ENCODE data around the gene GALNT7. TPM values are rescaled to one million over a fixed set of nuclear protein-coding genes. Genes with fewer than 3 reads are reported as not detected.

The GALNT7 gene
- total RNA-seq, 2 donors from 2014 or later, result 12.5 to 13.7 TPM

- Mint-ChIP-seq H3K4me1 (peaks cover 3% of the 10 kb centered on the region), H3K27ac (no peak overlapping the region), H3K36me3 (ENCODE audit: low read depth) (no peaks in the 10 kb centered on the region), H3K27me3 (no peaks in the 10 kb centered on the region), H3K4me3 (no peak overlapping the region)
- no peak for DNase-seq
- no peaks in the 10 kb centered on the region for H3K9me3 ChIP-seq (ENCODE audit: control insufficient read depth, low read length, poor library complexity, severe bottlenecking)
- ATAC-seq, result no peak
Measured at GRCh38 chr4:173293663-173294062, 125.1 kb downstream of the GALNT7 start.

DNA sequence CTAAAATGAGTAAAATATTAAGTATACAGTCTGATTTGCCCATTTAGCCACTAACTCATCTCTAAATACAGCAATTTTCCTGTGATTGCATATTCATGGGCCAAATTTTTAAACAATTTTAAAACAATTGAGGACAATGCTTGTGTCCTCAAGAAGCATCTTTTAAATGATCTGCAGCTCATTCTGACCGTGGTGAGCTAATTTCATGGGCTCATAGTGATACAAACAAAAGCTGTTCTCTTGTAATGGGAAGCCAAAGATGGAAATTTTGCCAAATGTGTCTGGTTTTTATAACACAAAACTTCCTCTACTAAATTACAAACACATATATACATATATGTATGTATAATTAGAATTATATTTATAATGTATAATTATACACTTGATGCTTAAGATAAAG, 125.8 kb downstream of the GALNT7 start:
- peaks cover 2% of the 10 kb centered on the region for H3K36me3 Mint-ChIP-seq (ENCODE audit: low read depth)
- ATAC-seq, result no peak
- no peaks in the 10 kb centered on the region for H3K4me1 Mint-ChIP-seq
- no peak overlapping the region for H3K4me3 Mint-ChIP-seq
- H3K27ac Mint-ChIP-seq, result no peak overlapping the region
- H3K9me3 ChIP-seq (ENCODE audit: control insufficient read depth, low read length, poor library complexity, severe bottlenecking), result no peaks in the 10 kb centered on the region
- DNase-seq, result no peak
- H3K27me3 Mint-ChIP-seq, result no peaks in the 10 kb centered on the region

GRCh38 chr4:173301518-173302201, 133.0 kb downstream of the GALNT7 start:
- Mint-ChIP-seq H3K36me3 (ENCODE audit: low read depth) (peaks cover 4% of the 10 kb centered on the region), H3K4me1 (peaks cover 2% of the 10 kb centered on the region), H3K4me3 (no peak overlapping the region), H3K27me3 (no peaks in the 10 kb centered on the region), H3K27ac (no peak overlapping the region)
- no peaks in the 10 kb centered on the region for H3K9me3 ChIP-seq (ENCODE audit: control insufficient read depth, low read length, poor library complexity, severe bottlenecking)
- ATAC-seq (peak; percentile 30), DNase-seq (no peak)

DNA sequence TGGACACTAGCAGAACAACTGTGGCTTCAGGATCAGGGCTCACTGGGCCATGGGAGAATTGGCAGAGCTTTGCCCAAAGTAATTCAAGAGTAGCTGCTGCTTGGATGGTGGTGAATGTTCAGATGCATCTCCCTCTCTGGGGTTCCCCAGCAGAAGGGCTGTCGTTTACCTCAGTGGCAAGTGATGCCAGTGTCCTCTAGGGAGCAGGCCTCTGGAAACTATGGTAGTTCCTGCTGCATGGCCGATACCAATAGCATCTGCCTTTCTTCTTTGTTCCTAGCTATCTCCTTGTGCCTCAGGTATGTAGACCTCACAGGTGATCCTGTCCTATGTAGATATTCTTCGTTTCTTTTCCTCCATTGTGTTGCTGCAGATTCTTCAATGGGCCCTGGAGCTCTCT, 139.2 kb downstream of the GALNT7 start:
- Mint-ChIP-seq H3K27ac (no peak overlapping the region), H3K4me1 (peaks cover 9% of the 10 kb centered on the region), H3K4me3 (no peak overlapping the region), H3K36me3 (ENCODE audit: low read depth) (peaks cover 10% of the 10 kb centered on the region), H3K27me3 (no peaks in the 10 kb centered on the region)
- no peak for ATAC-seq
- no peak for DNase-seq
- no peaks in the 10 kb centered on the region for H3K9me3 ChIP-seq (ENCODE audit: control insufficient read depth, low read length, poor library complexity, severe bottlenecking)

- Mint-ChIP-seq H3K4me1 (peaks cover 9% of the 10 kb centered on the region), H3K27me3 (no peaks in the 10 kb centered on the region), H3K36me3 (ENCODE audit: low read depth) (peaks cover 7% of the 10 kb centered on the region), H3K27ac (no peak overlapping the region), H3K4me3 (no peak overlapping the region)
- ATAC-seq (no peak), DNase-seq (no peak)
- no peaks in the 10 kb centered on the region for H3K9me3 ChIP-seq (ENCODE audit: control insufficient read depth, low read length, poor library complexity, severe bottlenecking)
Measured at GRCh38 chr4:173311368-173311767, 142.8 kb downstream of the GALNT7 start.

DNA sequence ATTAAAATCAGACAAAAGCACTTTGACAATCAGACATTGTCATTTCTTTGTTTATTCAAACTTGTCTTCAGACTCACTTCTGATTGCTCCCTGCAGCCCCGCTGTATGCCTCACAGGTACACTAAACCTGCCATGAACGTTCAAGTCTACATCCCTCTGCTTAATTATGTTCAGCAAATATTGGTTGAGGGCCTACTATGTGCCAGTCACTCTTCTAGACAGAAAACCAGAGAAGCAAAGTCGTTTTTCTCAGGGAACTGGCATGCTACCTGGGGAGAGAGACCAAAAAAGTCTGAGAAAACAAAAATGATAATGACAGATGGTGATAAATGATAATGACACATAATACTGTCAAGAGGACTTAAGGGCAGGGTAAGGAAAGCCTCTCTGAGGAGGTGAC, 146.1 kb downstream of the GALNT7 start:
- no peak overlapping the region for H3K4me3 Mint-ChIP-seq
- H3K27ac Mint-ChIP-seq, result no peak overlapping the region
- H3K4me1 Mint-ChIP-seq, result peaks cover 9% of the 10 kb centered on the region
- H3K36me3 Mint-ChIP-seq (ENCODE audit: low read depth), result peaks cover 5% of the 10 kb centered on the region
- no peaks in the 10 kb centered on the region for H3K27me3 Mint-ChIP-seq
- no peaks in the 10 kb centered on the region for H3K9me3 ChIP-seq (ENCODE audit: control insufficient read depth, low read length, poor library complexity, severe bottlenecking)
- ATAC-seq (no peak), DNase-seq (no peak)

- no peaks in the 10 kb centered on the region for H3K9me3 ChIP-seq (ENCODE audit: control insufficient read depth, low read length, poor library complexity, severe bottlenecking)
- H3K27ac Mint-ChIP-seq, result no peak overlapping the region
- ATAC-seq (no peak), DNase-seq (no peak)
- no peaks in the 10 kb centered on the region for H3K27me3 Mint-ChIP-seq
- no peak overlapping the region for H3K4me3 Mint-ChIP-seq
- peaks cover 4% of the 10 kb centered on the region for H3K36me3 Mint-ChIP-seq (ENCODE audit: low read depth)
- H3K4me1 Mint-ChIP-seq, result peaks cover 7% of the 10 kb centered on the region
Measured at GRCh38 chr4:173316060-173316459, 147.4 kb downstream of the GALNT7 start.

DNA sequence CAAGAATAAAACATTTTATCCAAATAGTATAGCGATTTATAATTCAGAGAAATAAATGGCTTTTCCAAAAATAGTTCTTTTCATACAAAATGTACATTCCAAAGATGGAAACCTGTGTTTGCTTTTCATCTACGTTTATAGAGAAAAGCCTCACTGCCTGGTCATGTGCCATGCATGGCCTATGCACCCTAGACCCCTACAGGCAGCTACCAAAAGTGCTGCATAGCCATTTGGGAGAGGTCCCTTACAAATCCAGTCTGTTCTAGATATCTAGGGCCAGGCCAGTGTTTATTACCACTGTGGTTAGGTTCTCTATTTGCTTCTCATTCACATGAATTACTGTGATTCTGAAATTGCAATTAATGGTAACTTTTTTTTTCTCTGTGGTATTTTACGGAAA, 148.4 kb downstream of the GALNT7 start:
- Mint-ChIP-seq H3K4me1 (peaks cover 4% of the 10 kb centered on the region), H3K36me3 (ENCODE audit: low read depth) (peaks cover 5% of the 10 kb centered on the region), H3K27me3 (no peaks in the 10 kb centered on the region), H3K27ac (no peak overlapping the region), H3K4me3 (no peak overlapping the region)
- H3K9me3 ChIP-seq (ENCODE audit: control insufficient read depth, low read length, poor library complexity, severe bottlenecking), result no peaks in the 10 kb centered on the region
- DNase-seq (no peak), ATAC-seq (peak; percentile 37)

DNA sequence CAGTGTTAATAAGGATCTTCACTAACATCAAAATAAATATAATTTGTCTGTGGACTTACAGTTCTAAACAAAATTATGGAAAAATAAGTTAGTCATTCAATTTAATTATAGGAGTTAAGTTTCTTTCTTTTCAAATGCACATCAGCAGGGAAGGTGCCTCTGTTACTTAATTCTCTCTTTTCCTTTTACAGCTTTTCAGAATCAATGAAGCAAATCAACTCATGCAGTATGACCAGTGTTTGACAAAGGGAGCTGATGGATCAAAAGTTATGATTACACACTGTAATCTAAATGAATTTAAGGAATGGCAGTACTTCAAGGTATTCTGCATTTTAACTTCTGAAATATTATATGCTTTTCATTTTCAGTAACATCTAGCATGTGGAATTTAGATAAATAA, 149.6 kb downstream of the GALNT7 start:
- H3K4me1 Mint-ChIP-seq, result peaks cover 2% of the 10 kb centered on the region
- H3K9me3 ChIP-seq (ENCODE audit: control insufficient read depth, low read length, poor library complexity, severe bottlenecking), result no peaks in the 10 kb centered on the region
- ATAC-seq (no peak), DNase-seq (no peak)
- peaks cover 3% of the 10 kb centered on the region for H3K36me3 Mint-ChIP-seq (ENCODE audit: low read depth)
- H3K27me3 Mint-ChIP-seq, result no peaks in the 10 kb centered on the region
- no peak overlapping the region for H3K27ac Mint-ChIP-seq
- no peak overlapping the region for H3K4me3 Mint-ChIP-seq

DNA sequence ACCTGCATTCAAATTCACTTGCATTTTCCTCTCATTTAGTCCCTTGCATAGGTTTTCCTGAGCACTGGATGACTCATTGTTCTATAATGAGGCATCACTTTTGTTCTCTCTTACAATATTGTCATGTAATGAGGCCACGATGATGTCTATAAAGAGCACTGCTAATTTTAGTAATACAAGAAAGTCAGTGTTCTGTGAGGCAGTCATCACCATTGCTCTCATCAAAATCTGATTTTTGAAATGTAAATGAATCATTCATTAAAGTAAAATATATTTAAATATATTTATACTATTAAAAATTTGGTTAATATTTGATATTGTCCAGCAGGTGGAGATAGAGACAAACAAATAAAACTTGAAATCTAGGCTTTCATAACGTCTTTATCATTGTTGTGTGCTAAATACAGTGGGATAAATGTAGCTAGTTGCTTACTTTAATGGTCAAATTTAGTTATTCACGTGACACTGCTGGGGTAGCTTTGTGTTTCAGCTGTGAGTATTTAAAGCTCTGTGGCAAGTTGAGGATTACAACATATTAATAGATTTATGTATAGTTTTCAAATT, 150.1 kb downstream of the GALNT7 start:
- Mint-ChIP-seq H3K27me3 (no peaks in the 10 kb centered on the region), H3K4me1 (peaks cover 2% of the 10 kb centered on the region), H3K27ac (no peak overlapping the region), H3K4me3 (no peak overlapping the region), H3K36me3 (ENCODE audit: low read depth) (peaks cover 3% of the 10 kb centered on the region)
- DNase-seq, result no peak
- peak; percentile 50 for ATAC-seq
- no peaks in the 10 kb centered on the region for H3K9me3 ChIP-seq (ENCODE audit: control insufficient read depth, low read length, poor library complexity, severe bottlenecking)

- H3K4me1 Mint-ChIP-seq, result peaks cover 2% of the 10 kb centered on the region
Measured at GRCh38 chr4:173319696-173320095, 151.1 kb downstream of the GALNT7 start.

GRCh38 chr4:173325007-173325736, 156.6 kb downstream of the GALNT7 start:
- no peak overlapping the region for H3K4me3 Mint-ChIP-seq
- peaks cover 2% of the 10 kb centered on the region for H3K4me1 Mint-ChIP-seq
- H3K36me3 Mint-ChIP-seq (ENCODE audit: low read depth), result peaks cover 3% of the 10 kb centered on the region
- no peaks in the 10 kb centered on the region for H3K27me3 Mint-ChIP-seq
- H3K9me3 ChIP-seq (ENCODE audit: control insufficient read depth, low read length, poor library complexity, severe bottlenecking), result no peaks in the 10 kb centered on the region
- H3K27ac Mint-ChIP-seq, result no peak overlapping the region
- no peak for ATAC-seq
- DNase-seq, result no peak

More at GRCh38 chr4:173319696-173320095, 151.1 kb downstream of the GALNT7 start:
- DNase-seq, result no peak
- H3K9me3 ChIP-seq (ENCODE audit: control insufficient read depth, low read length, poor library complexity, severe bottlenecking), result no peaks in the 10 kb centered on the region
- H3K27ac Mint-ChIP-seq, result no peak overlapping the region
- no peak for ATAC-seq
- H3K36me3 Mint-ChIP-seq (ENCODE audit: low read depth), result peaks cover 3% of the 10 kb centered on the region
- no peak overlapping the region for H3K4me3 Mint-ChIP-seq
- no peaks in the 10 kb centered on the region for H3K27me3 Mint-ChIP-seq

- no peaks in the 10 kb centered on the region for H3K27me3 Mint-ChIP-seq
- no peak overlapping the region for H3K27ac Mint-ChIP-seq
- peaks cover 20% of the 10 kb centered on the region for H3K4me1 Mint-ChIP-seq
- ATAC-seq, result no peak
- no peak for DNase-seq
- H3K9me3 ChIP-seq (ENCODE audit: control insufficient read depth, low read length, poor library complexity, severe bottlenecking), result no peaks in the 10 kb centered on the region
- no peak overlapping the region for H3K4me3 Mint-ChIP-seq
- peaks cover 4% of the 10 kb centered on the region for H3K36me3 Mint-ChIP-seq (ENCODE audit: low read depth)
Measured at GRCh38 chr4:173328236-173328901, 159.8 kb downstream of the GALNT7 start.
